ENCODE measurements around the gene GPNMB.
"Not testable (repeated sequence)": the region's sequence is repeated elsewhere in the genome, so short reads cannot be mapped to it uniquely, and the experiment has no call there.

Gene GPNMB

GRCh38 chr7:23312141-23312540 lies 65.6 kb downstream of the GPNMB start:
- not testable (repeated sequence) for DNase-seq

DNA sequence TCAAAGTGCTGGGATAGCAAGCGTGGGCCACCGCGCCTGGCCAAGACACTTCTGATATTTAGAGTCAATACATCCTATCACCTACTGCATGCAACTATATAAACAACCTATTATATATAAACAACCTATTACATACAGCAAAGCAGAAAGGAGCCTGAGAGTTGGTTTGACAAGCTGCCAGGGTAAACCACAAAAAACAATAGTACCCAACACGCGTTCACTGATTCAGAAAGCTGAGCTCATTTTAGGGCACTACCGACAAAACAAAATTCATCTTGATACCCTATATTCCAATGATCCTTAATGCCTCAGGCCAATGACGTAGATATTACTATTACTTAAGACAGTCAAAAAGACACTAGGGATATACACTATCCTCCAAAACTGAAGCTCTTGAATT lies 68.8 kb downstream of the GPNMB start:
- DNase-seq = peak; percentile 34

All from NCI-H2029 treated with DMSO at 0.1 percent for 48 hours (cell line).